ENCODE results near the gene BSND.

Gene BSND

DNA sequence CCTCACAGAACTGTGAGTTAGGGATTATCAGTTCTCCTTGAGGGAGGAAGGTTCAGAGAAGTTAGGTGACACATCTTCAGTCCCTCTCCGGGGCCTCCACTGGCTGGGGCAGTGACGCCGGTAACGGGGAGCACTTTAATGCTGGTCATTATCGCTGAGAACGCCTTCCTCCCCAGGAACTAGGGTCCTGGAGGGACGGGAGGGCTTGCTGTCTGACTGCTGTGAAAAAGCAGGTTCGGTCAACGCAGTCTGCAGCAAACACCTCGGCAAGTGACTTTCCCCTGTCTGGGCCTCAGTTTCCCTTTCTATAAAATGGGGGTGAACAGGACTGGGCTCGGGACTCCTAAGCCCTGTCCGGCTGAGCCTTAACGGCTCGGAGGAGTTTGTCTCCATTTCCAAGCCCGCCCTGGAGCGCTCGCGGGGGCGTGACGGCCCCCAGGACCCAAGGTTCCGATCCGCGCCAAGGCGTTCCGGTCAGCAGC, 18.6 kb upstream of the BSND start:
- no peak for TF ChIP-seq TEAD4 (IDR thresholded peaks at IDR 0.05)
- TF ChIP-seq NFIC (IDR thresholded peaks at IDR 0.05), result no peak
- no peak for TF ChIP-seq EP300 (IDR thresholded peaks at IDR 0.05; ENCODE audit: borderline replicate concordance)
- no peak for TF ChIP-seq RAD21 (IDR thresholded peaks at IDR 0.05; ENCODE audit: low read depth)
- TF ChIP-seq, protein P1, sequence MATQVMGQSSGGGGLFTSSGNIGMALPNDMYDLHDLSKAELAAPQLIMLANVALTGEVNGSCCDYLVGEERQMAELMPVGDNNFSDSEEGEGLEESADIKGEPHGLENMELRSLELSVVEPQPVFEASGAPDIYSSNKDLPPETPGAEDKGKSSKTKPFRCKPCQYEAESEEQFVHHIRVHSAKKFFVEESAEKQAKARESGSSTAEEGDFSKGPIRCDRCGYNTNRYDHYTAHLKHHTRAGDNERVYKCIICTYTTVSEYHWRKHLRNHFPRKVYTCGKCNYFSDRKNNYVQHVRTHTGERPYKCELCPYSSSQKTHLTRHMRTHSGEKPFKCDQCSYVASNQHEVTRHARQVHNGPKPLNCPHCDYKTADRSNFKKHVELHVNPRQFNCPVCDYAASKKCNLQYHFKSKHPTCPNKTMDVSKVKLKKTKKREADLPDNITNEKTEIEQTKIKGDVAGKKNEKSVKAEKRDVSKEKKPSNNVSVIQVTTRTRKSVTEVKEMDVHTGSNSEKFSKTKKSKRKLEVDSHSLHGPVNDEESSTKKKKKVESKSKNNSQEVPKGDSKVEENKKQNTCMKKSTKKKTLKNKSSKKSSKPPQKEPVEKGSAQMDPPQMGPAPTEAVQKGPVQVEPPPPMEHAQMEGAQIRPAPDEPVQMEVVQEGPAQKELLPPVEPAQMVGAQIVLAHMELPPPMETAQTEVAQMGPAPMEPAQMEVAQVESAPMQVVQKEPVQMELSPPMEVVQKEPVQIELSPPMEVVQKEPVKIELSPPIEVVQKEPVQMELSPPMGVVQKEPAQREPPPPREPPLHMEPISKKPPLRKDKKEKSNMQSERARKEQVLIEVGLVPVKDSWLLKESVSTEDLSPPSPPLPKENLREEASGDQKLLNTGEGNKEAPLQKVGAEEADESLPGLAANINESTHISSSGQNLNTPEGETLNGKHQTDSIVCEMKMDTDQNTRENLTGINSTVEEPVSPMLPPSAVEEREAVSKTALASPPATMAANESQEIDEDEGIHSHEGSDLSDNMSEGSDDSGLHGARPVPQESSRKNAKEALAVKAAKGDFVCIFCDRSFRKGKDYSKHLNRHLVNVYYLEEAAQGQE (IDR thresholded peaks at IDR 0.05; ENCODE audit: low read depth), result no peak
- TF ChIP-seq YY1 (IDR thresholded peaks at IDR 0.05; ENCODE audit: low read depth), result no peak
- TF ChIP-seq CEBPB (IDR thresholded peaks at IDR 0.05), result no peak
- no peak for TF ChIP-seq TCF12 (IDR thresholded peaks at IDR 0.05; ENCODE audit: low read depth)
- TF ChIP-seq, protein P2, sequence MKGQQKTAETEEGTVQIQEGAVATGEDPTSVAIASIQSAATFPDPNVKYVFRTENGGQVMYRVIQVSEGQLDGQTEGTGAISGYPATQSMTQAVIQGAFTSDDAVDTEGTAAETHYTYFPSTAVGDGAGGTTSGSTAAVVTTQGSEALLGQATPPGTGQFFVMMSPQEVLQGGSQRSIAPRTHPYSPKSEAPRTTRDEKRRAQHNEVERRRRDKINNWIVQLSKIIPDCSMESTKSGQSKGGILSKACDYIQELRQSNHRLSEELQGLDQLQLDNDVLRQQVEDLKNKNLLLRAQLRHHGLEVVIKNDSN (IDR thresholded peaks at IDR 0.05), result no peak
- TF ChIP-seq CREB1 (IDR thresholded peaks at IDR 0.05; ENCODE audit: low read depth), result no peak
- no peak for TF ChIP-seq EGR1 (IDR thresholded peaks at IDR 0.05)
- TF ChIP-seq, protein P3, sequence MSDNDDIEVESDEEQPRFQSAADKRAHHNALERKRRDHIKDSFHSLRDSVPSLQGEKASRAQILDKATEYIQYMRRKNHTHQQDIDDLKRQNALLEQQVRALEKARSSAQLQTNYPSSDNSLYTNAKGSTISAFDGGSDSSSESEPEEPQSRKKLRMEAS (IDR thresholded peaks at IDR 0.05), result no peak
- no peak for TF ChIP-seq TAF1 (IDR thresholded peaks at IDR 0.05; ENCODE audit: low read depth)
- no peak for TF ChIP-seq ZBTB7A (IDR thresholded peaks at IDR 0.05; ENCODE audit: low read depth)
- no peak for TF ChIP-seq FOXM1 (IDR thresholded peaks at IDR 0.05; ENCODE audit: borderline replicate concordance, low read depth)

DNA sequence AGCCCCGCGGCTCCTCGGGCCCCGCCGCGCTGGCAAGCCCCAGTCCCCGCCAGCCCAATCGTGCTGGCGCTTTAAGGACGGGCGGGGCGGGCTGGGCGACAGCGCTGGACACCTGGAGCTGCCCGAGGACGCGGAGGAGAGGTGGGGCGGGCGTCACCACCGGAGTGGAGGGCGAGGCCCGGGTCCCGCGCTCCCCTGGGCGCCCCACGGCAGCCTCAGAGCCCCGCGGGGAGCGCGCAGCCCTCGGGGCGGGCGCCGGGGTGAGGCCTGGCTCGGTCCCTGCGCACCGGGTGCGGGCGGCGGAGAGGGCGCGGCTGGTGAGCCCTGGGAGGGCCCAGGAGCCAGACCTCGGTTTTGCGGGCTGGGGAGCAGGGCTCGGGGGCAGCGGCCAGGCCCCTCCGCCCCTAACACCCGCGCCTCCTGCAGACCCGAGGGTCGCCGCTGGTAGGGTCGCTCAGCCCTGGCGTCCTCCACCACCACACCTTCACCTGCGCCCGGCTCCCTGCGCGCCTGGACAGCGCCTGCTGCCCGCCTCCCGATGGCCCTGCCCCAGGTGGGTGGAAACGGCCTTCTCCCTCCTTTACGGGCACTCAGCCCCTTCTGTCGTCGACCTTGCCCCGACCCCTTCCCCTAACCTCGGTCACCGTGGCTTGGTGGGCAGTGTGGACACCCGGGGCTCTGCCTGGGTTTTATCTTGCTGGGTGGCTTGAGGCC, 18.0 kb upstream of the BSND start, which contains the start of gene TMEM61:
Gene TMEM61 (plus strand): TSS at position 101 of the 714 bp plus-strand sequence. CDS start 438 bp downstream, at position 539.
- TF ChIP-seq CREB1 (IDR thresholded peaks at IDR 0.05; ENCODE audit: low read depth) (no peak), TAF1 (IDR thresholded peaks at IDR 0.05; ENCODE audit: low read depth) (no peak), ZBTB7A (IDR thresholded peaks at IDR 0.05; ENCODE audit: low read depth) (no peak; the same call in 1 of the 2 replicates), EGR1 (IDR thresholded peaks at IDR 0.05) (no peak), TCF12 (IDR thresholded peaks at IDR 0.05; ENCODE audit: low read depth) (peak; percentile 32; the same call in 1 of the 2 replicates), NFIC (IDR thresholded peaks at IDR 0.05) (0 out of 2 replicates have a peak, but pooled peaks have one; percentile 8), CEBPB (IDR thresholded peaks at IDR 0.05) (no peak)
- TF ChIP-seq, protein P3 (IDR thresholded peaks at IDR 0.05), result peak; percentile 52; the same call in 1 of the 2 replicates
- TF ChIP-seq, protein P1 (IDR thresholded peaks at IDR 0.05; ENCODE audit: low read depth), result peak; percentile 57

DNA sequence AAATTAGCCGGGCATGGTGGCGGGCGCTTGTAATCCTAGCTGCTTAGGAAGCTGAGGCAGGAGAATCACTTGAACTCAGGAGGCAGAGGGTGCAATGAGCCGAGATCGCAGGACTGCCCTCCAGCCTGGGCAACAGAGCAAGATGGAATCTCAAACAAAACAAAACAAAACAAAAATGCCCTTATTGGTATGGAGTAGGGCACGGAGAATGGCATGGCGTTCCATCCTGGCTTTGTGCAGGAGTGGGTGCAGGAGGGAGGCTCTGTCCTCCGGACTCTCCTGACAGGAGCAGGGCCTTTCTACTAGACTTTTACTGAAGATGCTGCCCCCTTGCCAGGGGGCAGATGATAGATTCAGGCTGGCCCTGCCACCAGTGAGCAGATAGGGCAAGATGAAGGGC, 17.3 kb upstream of the BSND start:
- TF ChIP-seq CEBPB (IDR thresholded peaks at IDR 0.05), result no peak
- TF ChIP-seq, protein P3 (IDR thresholded peaks at IDR 0.05), result no peak
- TF ChIP-seq RAD21 (IDR thresholded peaks at IDR 0.05; ENCODE audit: low read depth), result no peak
- TF ChIP-seq, protein P1 (IDR thresholded peaks at IDR 0.05; ENCODE audit: low read depth), result no peak
- no peak for TF ChIP-seq FOXM1 (IDR thresholded peaks at IDR 0.05; ENCODE audit: borderline replicate concordance, low read depth)
- TF ChIP-seq ZBTB7A (IDR thresholded peaks at IDR 0.05; ENCODE audit: low read depth), result no peak
- TF ChIP-seq CREB1 (IDR thresholded peaks at IDR 0.05; ENCODE audit: low read depth), result no peak
- TF ChIP-seq EP300 (IDR thresholded peaks at IDR 0.05; ENCODE audit: borderline replicate concordance), result no peak
- no peak for TF ChIP-seq TEAD4 (IDR thresholded peaks at IDR 0.05)

DNA sequence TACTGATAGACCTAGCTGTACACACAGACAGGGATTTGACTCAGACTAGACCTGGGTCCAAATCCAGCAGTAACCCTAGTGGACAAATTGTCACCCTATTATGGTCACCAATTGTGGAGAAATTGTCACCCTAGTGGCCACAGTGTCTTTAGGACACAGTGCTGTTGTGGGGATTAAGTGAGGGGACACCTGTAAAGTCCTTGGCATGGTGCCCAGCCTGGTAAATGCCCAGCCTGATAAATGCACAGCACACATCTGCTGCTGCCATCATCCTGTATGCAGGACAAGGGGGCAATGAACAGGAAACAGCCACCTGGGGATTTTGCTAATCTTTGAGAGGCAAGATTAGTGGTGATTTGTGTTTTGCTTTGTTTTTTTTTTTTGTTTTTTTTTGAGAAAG, 16.0 kb upstream of the BSND start:
- TF ChIP-seq RAD21 (IDR thresholded peaks at IDR 0.05; ENCODE audit: low read depth) (no peak), NFIC (IDR thresholded peaks at IDR 0.05) (peak; percentile 56)
